H1 (cell line): ENCODE results near the gene CNN3. TPM values are rescaled to one million over a fixed set of nuclear protein-coding genes. Genes with fewer than 3 reads are reported as not detected.
"Not testable (repeated sequence)": the region's sequence is repeated elsewhere in the genome, so short reads cannot be mapped to it uniquely, and the experiment has no call there.

Experiments
- CTCF ChIA-PET: fragments of 300-600 bp; sonication (Branson Sonifier 250); formaldehyde crosslinking; loops from one replicate; lab custom pipeline; 2021; ENCODE audit not compliant: partially characterized antibody; lab: Charles Lee
- POLR2A ChIA-PET: fragments of 300-600 bp; sonication (Branson Sonifier 250); formaldehyde crosslinking; loops from one replicate; lab custom pipeline; 2021; ENCODE audit warnings: inconsistent platforms; ENCODE audit not compliant: partially characterized antibody; lab: Charles Lee
- DNase-seq, 2 experiments: peaks; one replicate each; pipeline versions ENCODE4 v3.0.0 to v3.0.0-alpha.2; 2010 to 2022; ENCODE audit warnings: low spot score in 2 of 2, low read depth in 1 of 2, mixed read lengths in 1 of 2
- FAIRE-seq: peaks from 2 replicates; lab custom pipeline; 2011; peaks lifted over from hg19 to GRCh38; lab: Jason Lieb, UNC
- H2AFZ ChIP-seq: 2 replicates; pipeline ENCODE4 v1.8.1; 2012; ENCODE audit warnings: low read length, inconsistent platforms
- H2AK5ac ChIP-seq: 2 replicates; pipeline ENCODE4 v1.6.1; 2013; ENCODE audit warnings: low read depth, low read length
- H2BK120ac ChIP-seq: replicated peaks from 2 replicates; pipeline ENCODE3; 2013; ENCODE audit warnings: low read depth, low read length, inconsistent platforms
- H2BK12ac ChIP-seq: 2 replicates; pipeline ENCODE4 v1.6.1; 2013; ENCODE audit warnings: low read depth, low read length
- H2BK15ac ChIP-seq: 2 replicates; pipeline ENCODE4 v1.6.1; 2013; ENCODE audit warnings: low read length
- H2BK20ac ChIP-seq: 2 replicates; pipeline ENCODE4 v1.6.1; 2013; ENCODE audit warnings: low read length
- H2BK5ac ChIP-seq: 2 replicates; pipeline ENCODE4 v1.6.1; 2013; ENCODE audit warnings: low read depth, low read length
- H3K14ac ChIP-seq: 2 replicates; pipeline ENCODE4 v1.6.1; 2013; ENCODE audit warnings: inconsistent platforms; ENCODE audit not compliant: insufficient read length
- H3K18ac ChIP-seq: 2 replicates; pipeline ENCODE4 v1.6.1; 2013; ENCODE audit warnings: low read length; ENCODE audit errors: extremely low read depth
- H3K23ac ChIP-seq: 2 replicates; pipeline ENCODE4 v1.6.1; 2013; ENCODE audit warnings: inconsistent platforms; ENCODE audit not compliant: insufficient read length
- H3K23me2 ChIP-seq: 2 replicates; pipeline ENCODE4 v1.6.1; 2013; ENCODE audit warnings: low read depth, low read length
- H3K27ac ChIP-seq: 2 replicates; pipeline ENCODE4 v1.6.1; 2011; ENCODE audit warnings: low read depth, low read length, inconsistent platforms
- H3K27me3 ChIP-seq, 4 experiments: replicated peaks in 1 of 4; 1 replicate in 1 of 4; 2 replicates in 3 of 4; pipeline versions ENCODE4 v1.6.1 to v1.8.1; 2011 to 2013; ENCODE audit warnings: low read length in 3 of 4, mild to moderate bottlenecking in 3 of 4, inconsistent platforms in 2 of 4, mixed read lengths in 2 of 4, moderate library complexity in 1 of 4; ENCODE audit not compliant: control insufficient read depth in 3 of 4, insufficient read depth in 3 of 4; ENCODE audit errors: extremely low read depth in 1 of 4
- H3K36me3 ChIP-seq, 4 experiments: 2 replicates each; pipeline versions ENCODE4 v1.6.1 to v1.8.1; 2011 to 2013; ENCODE audit warnings: mild to moderate bottlenecking in 4 of 4, low read length in 3 of 4, moderate library complexity in 2 of 4, control low read depth in 1 of 4, inconsistent platforms in 1 of 4; ENCODE audit not compliant: insufficient read depth in 4 of 4, control insufficient read depth in 2 of 4
- H3K4ac ChIP-seq: replicated peaks from 2 replicates; pipeline ENCODE3; 2013; ENCODE audit warnings: low read length, low read depth, mixed read lengths, inconsistent platforms; ENCODE audit not compliant: insufficient read length
- H3K4me1 ChIP-seq, 4 experiments: replicated peaks in 1 of 4; 1 replicate in 1 of 4; 2 replicates in 3 of 4; pipeline versions ENCODE4 v1.6.1 to v1.8.1; 2011 to 2013; ENCODE audit warnings: low read length in 3 of 4, inconsistent platforms in 2 of 4, mixed read lengths in 1 of 4; ENCODE audit not compliant: insufficient read depth in 4 of 4, control insufficient read depth in 3 of 4
- H3K4me2 ChIP-seq, 2 experiments: 2 replicates each; pipeline versions ENCODE4 v1.6.1 to v1.8.1; 2011 to 2013; ENCODE audit warnings: low read depth in 2 of 2, low read length in 2 of 2, control low read depth in 1 of 2, inconsistent platforms in 1 of 2, mild to moderate bottlenecking in 1 of 2; ENCODE audit not compliant: insufficient read depth in 1 of 2
- H3K4me3 ChIP-seq, 4 experiments: fragments of 200-600, 300-600 bp in 1 of 4; sonication (generic), shearing (Covaris generic), sonication (Bioruptor Twin) in 1 of 4; 2 replicates each; pipeline versions ENCODE4 v1.5.1 to v1.8.1; 2011 to 2016; ENCODE audit warnings: low read length in 4 of 4, low read depth in 3 of 4, control low read depth in 2 of 4, inconsistent platforms in 2 of 4, mild to moderate bottlenecking in 2 of 4, mixed read lengths in 1 of 4, moderate library complexity in 1 of 4; ENCODE audit not compliant: insufficient read depth in 2 of 4; ENCODE audit errors: extremely low read depth in 1 of 4
- H3K56ac ChIP-seq: replicated peaks from 2 replicates; pipeline ENCODE3; 2013; ENCODE audit warnings: low read depth, mild to moderate bottlenecking, mixed read lengths, low read length, inconsistent platforms; ENCODE audit not compliant: insufficient read length
- H3K79me1 ChIP-seq: 2 replicates; pipeline ENCODE4 v1.6.1; 2013; ENCODE audit warnings: low read depth, low read length, control low read depth
- H3K79me2 ChIP-seq, 2 experiments: 2 replicates each; pipeline versions ENCODE4 v1.6.1 to v1.8.1; 2012 to 2013; ENCODE audit warnings: low read length in 2 of 2, mild to moderate bottlenecking in 2 of 2, inconsistent platforms in 1 of 2; ENCODE audit not compliant: insufficient read depth in 2 of 2, control insufficient read depth in 1 of 2
- H3K9ac ChIP-seq, 4 experiments: replicated peaks in 1 of 4; 1 replicate in 1 of 4; 2 replicates in 3 of 4; pipeline versions ENCODE4 v1.6.1 to v1.8.1; 2011 to 2013; ENCODE audit warnings: low read depth in 3 of 4, low read length in 3 of 4, control low read depth in 2 of 4, mild to moderate bottlenecking in 2 of 4, moderate library complexity in 2 of 4, inconsistent platforms in 1 of 4; ENCODE audit errors: extremely low read depth in 1 of 4
- H3K9me3 ChIP-seq, 2 experiments: 2 replicates each; pipeline versions ENCODE4 v1.6.1 to v1.8.1; 2012 to 2013; ENCODE audit warnings: mild to moderate bottlenecking in 2 of 2, moderate library complexity in 2 of 2, control low read depth in 1 of 2, inconsistent platforms in 1 of 2, low read depth in 1 of 2, low read length in 1 of 2, mixed read lengths in 1 of 2; ENCODE audit not compliant: insufficient read depth in 2 of 2
- H4K20me1 ChIP-seq, 2 experiments: replicated peaks in 1 of 2; 2 replicates each; pipeline versions ENCODE3 to v1.8.1; 2011 to 2013; ENCODE audit warnings: inconsistent platforms in 2 of 2, low read length in 2 of 2, mild to moderate bottlenecking in 1 of 2; ENCODE audit not compliant: insufficient read depth in 2 of 2, control insufficient read depth in 1 of 2
- H4K5ac ChIP-seq: 2 replicates; pipeline ENCODE4 v1.6.1; 2013; ENCODE audit warnings: low read length, low read depth, mixed read lengths, inconsistent platforms; ENCODE audit not compliant: insufficient read length
- H4K8ac ChIP-seq: 2 replicates; pipeline ENCODE4 v1.8.0; 2013; ENCODE audit warnings: mild to moderate bottlenecking, moderate library complexity, low read length, inconsistent platforms; ENCODE audit not compliant: insufficient read depth; ENCODE audit errors: extremely low read depth
- H4K91ac ChIP-seq: replicated peaks from 2 replicates; pipeline ENCODE3; 2013; ENCODE audit warnings: low read length, mixed read lengths, inconsistent platforms; ENCODE audit not compliant: insufficient read length
- WGBS, 2 experiments: shearing (Covaris generic) in 1 of 2; methylation state at CpG; one replicate each; pipeline versions ENCODE4 v1.1.6 to v1.1.7; 2013 to 2015; ENCODE audit warnings: low lambda C conversion rate in 2 of 2, mixed read lengths in 2 of 2, inconsistent platforms in 1 of 2, low coverage in 1 of 2, missing lambda C conversion rate in 1 of 2; ENCODE audit not compliant: insufficient replicate concordance in 2 of 2, insufficient coverage in 1 of 2, insufficient read length in 1 of 2; ENCODE audit errors: extremely low coverage in 1 of 2, missing lambda C conversion rate in 1 of 2; 5-methylcytosine and 5-hydroxymethylcytosine counted together
- polyA plus RNA-seq, 7 experiments: library from polyadenylated mRNA; depleted of rRNA in 3 of 7; stranded (reverse) in 5 of 7; unstranded in 2 of 7; fragments of >200 nt in 5 of 7; fragments of 200-250 nt in 2 of 7; gene quantifications; 1 replicate in 5 of 7; 2 replicates in 1 of 7; 4 replicates in 1 of 7; pipeline versions ENCODE4 v1.2.1 to v1.2.3, GENCODE V29; 2011 to 2013; ENCODE audit warnings: missing spikeins in 2 of 7, mixed read lengths in 2 of 7
- total RNA-seq: library from RNA; stranded (reverse); fragmentation: NEBNext Ultra II Directional; extraction: Animal tissue kit (Norgen Biotek cat#: 25700); gene quantifications from 2 replicates; pipeline ENCODE4 v1.2.1, GENCODE V29; 2021

CNN3 gene
- total and polyA plus RNA-seq, 2 of the 8 experiments (the other 6 are each of a cell fraction or from before 2014, with no cell fraction given) = 134 to 266 TPM

- H3K79me1 ChIP-seq, H3K36me3 ChIP-seq, DNase-seq, H2AFZ ChIP-seq, H2BK20ac ChIP-seq, H3K9ac ChIP-seq, H3K27ac ChIP-seq, H3K4me3 ChIP-seq, H3K23me2 ChIP-seq, H3K4me1 ChIP-seq, H3K9me3 ChIP-seq, H3K23ac ChIP-seq, H3K27me3 ChIP-seq, H3K79me2 ChIP-seq, H2BK15ac ChIP-seq, POLR2A ChIA-PET, H4K8ac ChIP-seq, H2BK5ac ChIP-seq, FAIRE-seq, H2BK12ac ChIP-seq, H3K4ac ChIP-seq, H4K91ac ChIP-seq, H3K14ac ChIP-seq, H4K20me1 ChIP-seq, H3K18ac ChIP-seq, H2AK5ac ChIP-seq, H3K56ac ChIP-seq, H4K5ac ChIP-seq, H2BK120ac ChIP-seq, H3K4me2 ChIP-seq: not testable (repeated sequence)
- WGBS, 2 experiments = 83% methylated on average over 1 of the region's 1 CpG; no CpG with 5 or more reads in 1 of the 2 experiments
- CTCF ChIA-PET = interaction anchor here (4.9 kb wide), 1 partner anchor 87 kb away, joined by 20 read pairs; no protein-coding TSS in a partner anchor
These were observed 14.6 kb upstream of the CNN3 start for GRCh38 chr1:94941480-94941879.
